Loucy (cell line): ENCODE data around the gene TRIO.

Source experiments
- H2AFZ ChIP-seq: fragments of 200-600 bp; sonication (generic); 2 replicates; pipeline ENCODE4 v1.6.0; 2016; ENCODE audit warnings: antibody characterized with exemption, mild to moderate bottlenecking, low read length, moderate library complexity
- H3F3A ChIP-seq: fragments of 200-600 bp; 2 replicates; pipeline ENCODE4 v1.6.0; 2016; ENCODE audit warnings: antibody characterized with exemption, low read depth, mild to moderate bottlenecking
- H3K27me3 ChIP-seq: fragments of 200-600 bp; sonication (generic); 2 replicates; pipeline ENCODE4 v1.6.1; 2014; ENCODE audit warnings: low read length, mild to moderate bottlenecking; ENCODE audit not compliant: insufficient read depth, poor library complexity, severe bottlenecking
- H3K36me3 ChIP-seq: fragments of 200-600 bp; sonication (generic); 2 replicates; pipeline ENCODE4 v1.6.1; 2016; ENCODE audit warnings: low read length; ENCODE audit not compliant: insufficient read depth
- H3K4me1 ChIP-seq: fragments of 200-600 bp; sonication (generic); 2 replicates; pipeline ENCODE4 v1.5.1; 2014; ENCODE audit warnings: low read length, mild to moderate bottlenecking; ENCODE audit not compliant: insufficient read depth, poor library complexity, severe bottlenecking
- H3K4me2 ChIP-seq: fragments of 200-600 bp; sonication (generic); 2 replicates; pipeline ENCODE4 v1.6.0; 2014; ENCODE audit warnings: antibody characterized with exemption, low read length, low read depth, mild to moderate bottlenecking; ENCODE audit not compliant: poor library complexity, severe bottlenecking
- H3K4me3 ChIP-seq: fragments of 200-600 bp; sonication (generic); 2 replicates; pipeline ENCODE4 v1.5.1; 2014; ENCODE audit warnings: low read length, mild to moderate bottlenecking, mixed read lengths; ENCODE audit not compliant: poor library complexity, severe bottlenecking
- H3K79me2 ChIP-seq: fragments of 200-600 bp; sonication (generic); 2 replicates; pipeline ENCODE4 v1.6.1; 2014; ENCODE audit warnings: low read length; ENCODE audit not compliant: insufficient read depth
- H3K9ac ChIP-seq: fragments of 200-600 bp; sonication (generic); 2 replicates; pipeline ENCODE4 v1.6.0; 2014; ENCODE audit warnings: mild to moderate bottlenecking, low read depth, low read length, moderate library complexity; ENCODE audit not compliant: poor library complexity, severe bottlenecking
- H3K9me2 ChIP-seq: fragments of 200-600 bp; sonication (generic); replicated peaks from 2 replicates; pipeline ENCODE4 v1.6.1; 2016; ENCODE audit warnings: low read depth, low read length, mixed read lengths
- H3K9me3 ChIP-seq: fragments of 200-600 bp; sonication (generic); 2 replicates; pipeline ENCODE4 v1.6.1; 2014; ENCODE audit warnings: mild to moderate bottlenecking, antibody characterized with exemption, low read length, low read depth; ENCODE audit not compliant: insufficient read depth
- H4K20me1 ChIP-seq: fragments of 200-600 bp; sonication (generic); 2 replicates; pipeline ENCODE4 v1.6.0; 2014; ENCODE audit warnings: antibody characterized with exemption, low read length, mild to moderate bottlenecking; ENCODE audit not compliant: insufficient read depth, poor library complexity, severe bottlenecking
- EZH2phosphoT487 ChIP-seq: fragments of 200-600 bp; IDR thresholded peaks from 2 replicates; pipeline ENCODE4 v1.6.1; 2018; ENCODE audit warnings: antibody characterized with exemption, mild to moderate bottlenecking, moderate library complexity, borderline replicate concordance
- TF ChIP-seq, protein P1 (sequence below): fragments of 200-600 bp; sonication (generic); conservative IDR thresholded peaks from 2 replicates; pipeline ENCODE4 v1.5.1; 2014; ENCODE audit warnings: mild to moderate bottlenecking, antibody characterized with exemption, low read length

TRIO gene

DNA sequence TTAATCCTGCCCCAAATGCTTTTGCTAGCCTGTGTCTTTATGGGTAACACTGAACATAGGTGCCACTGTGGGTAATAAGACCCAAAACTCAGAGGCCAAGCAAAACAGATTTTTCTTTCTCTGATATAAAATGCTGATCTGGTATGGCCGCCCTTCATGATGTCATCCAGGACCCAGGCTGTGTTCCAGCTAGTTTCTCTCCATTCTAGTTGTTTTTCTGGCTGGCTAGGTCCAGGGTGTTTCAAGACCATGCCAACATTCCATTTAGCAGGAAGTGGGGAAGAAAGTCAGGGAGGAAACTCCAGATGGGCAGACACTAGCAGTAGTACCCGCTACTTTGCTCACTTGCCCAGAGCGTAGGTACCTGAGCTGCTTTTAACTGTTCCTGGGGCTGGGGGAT, 254.6 kb downstream of the TRIO start:
- Histone ChIP-seq H3K9ac (no peak overlapping the region), H3K9me3 (no peaks in the 10 kb centered on the region), H3K9me2 (no peaks in the 10 kb centered on the region), H3F3A (no peaks in the 10 kb centered on the region), H2AFZ (no peak overlapping the region), H3K4me3 (no peak overlapping the region), H3K27me3 (no peaks in the 10 kb centered on the region), H3K4me1 (peaks cover 16% of the 10 kb centered on the region), H3K79me2 (no peaks in the 10 kb centered on the region), H4K20me1 (no peaks in the 10 kb centered on the region), H3K4me2 (no peak overlapping the region), H3K36me3 (peaks cover 45% of the 10 kb centered on the region; the same call in 1 of the 2 replicates)
- TF ChIP-seq, protein P1, sequence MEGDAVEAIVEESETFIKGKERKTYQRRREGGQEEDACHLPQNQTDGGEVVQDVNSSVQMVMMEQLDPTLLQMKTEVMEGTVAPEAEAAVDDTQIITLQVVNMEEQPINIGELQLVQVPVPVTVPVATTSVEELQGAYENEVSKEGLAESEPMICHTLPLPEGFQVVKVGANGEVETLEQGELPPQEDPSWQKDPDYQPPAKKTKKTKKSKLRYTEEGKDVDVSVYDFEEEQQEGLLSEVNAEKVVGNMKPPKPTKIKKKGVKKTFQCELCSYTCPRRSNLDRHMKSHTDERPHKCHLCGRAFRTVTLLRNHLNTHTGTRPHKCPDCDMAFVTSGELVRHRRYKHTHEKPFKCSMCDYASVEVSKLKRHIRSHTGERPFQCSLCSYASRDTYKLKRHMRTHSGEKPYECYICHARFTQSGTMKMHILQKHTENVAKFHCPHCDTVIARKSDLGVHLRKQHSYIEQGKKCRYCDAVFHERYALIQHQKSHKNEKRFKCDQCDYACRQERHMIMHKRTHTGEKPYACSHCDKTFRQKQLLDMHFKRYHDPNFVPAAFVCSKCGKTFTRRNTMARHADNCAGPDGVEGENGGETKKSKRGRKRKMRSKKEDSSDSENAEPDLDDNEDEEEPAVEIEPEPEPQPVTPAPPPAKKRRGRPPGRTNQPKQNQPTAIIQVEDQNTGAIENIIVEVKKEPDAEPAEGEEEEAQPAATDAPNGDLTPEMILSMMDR, result no peak
- TF ChIP-seq EZH2phosphoT487, result no peak

DNA sequence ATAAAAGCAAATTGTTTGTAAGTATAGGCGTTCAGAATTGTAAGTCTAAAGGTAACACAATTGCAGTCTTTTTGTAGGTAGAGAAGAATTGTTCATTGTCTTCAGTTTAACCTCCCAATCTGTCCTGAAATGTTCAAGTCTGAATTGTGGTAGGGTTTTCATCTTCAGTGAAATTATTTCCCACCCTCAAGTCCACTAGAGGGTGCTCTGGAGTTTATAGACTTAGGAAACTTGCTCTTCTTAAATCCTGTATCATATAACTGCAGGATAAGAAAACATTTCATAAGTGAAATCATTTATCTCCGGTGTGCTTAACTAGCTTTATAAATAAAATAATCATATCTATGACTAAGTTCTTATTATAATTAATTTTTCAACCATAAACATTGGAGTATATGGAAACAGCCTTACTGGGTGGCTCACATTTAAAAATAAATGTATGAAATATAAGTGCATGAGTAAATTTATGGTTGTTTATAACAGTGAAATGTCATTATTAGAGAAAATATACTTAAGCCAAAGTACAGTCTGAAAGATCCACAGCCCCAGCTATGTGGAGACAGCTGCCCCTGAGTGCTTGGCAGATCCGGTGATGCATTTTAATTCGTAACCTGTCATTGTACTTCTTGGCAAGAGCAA, 256.0 kb downstream of the TRIO start:
- Histone ChIP-seq H3K4me1 (peaks cover 16% of the 10 kb centered on the region), H3K36me3 (peaks cover 33% of the 10 kb centered on the region; the same call in 1 of the 2 replicates), H4K20me1 (no peaks in the 10 kb centered on the region), H2AFZ (no peak overlapping the region), H3F3A (no peaks in the 10 kb centered on the region), H3K27me3 (no peaks in the 10 kb centered on the region), H3K9me2 (no peaks in the 10 kb centered on the region), H3K79me2 (no peaks in the 10 kb centered on the region), H3K9ac (no peak overlapping the region), H3K9me3 (no peaks in the 10 kb centered on the region), H3K4me2 (no peak overlapping the region), H3K4me3 (no peak overlapping the region)
- TF ChIP-seq EZH2phosphoT487, result no peak
- TF ChIP-seq, protein P1, result peak; percentile 79

DNA sequence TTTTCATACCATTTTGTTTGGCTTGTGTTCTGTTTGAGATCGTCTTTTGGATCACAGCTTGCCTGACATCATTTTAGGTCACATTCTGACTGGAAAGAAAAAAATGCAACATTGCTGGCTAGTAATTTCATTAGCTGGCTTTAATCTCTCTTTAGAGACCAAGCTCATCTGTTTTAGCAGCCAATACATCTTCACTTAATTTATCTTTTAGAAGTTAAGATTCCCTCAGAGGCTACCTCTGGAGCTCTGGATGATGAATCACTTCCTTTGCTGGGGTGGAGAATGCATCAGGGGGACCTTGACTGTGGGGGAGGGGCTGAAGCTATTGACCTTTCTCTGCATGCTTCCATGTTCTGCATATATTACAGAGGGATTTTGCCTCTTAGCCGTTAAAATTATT, 256.9 kb downstream of the TRIO start:
- Histone ChIP-seq H2AFZ (no peak overlapping the region), H3K36me3 (peaks cover 24% of the 10 kb centered on the region; the same call in 1 of the 2 replicates), H3K9me3 (no peaks in the 10 kb centered on the region), H3K27me3 (no peaks in the 10 kb centered on the region), H3K4me2 (no peak overlapping the region), H3K4me3 (no peak overlapping the region), H4K20me1 (no peaks in the 10 kb centered on the region), H3K9me2 (no peaks in the 10 kb centered on the region), H3K9ac (no peak overlapping the region), H3K4me1 (peaks cover 16% of the 10 kb centered on the region), H3F3A (no peaks in the 10 kb centered on the region), H3K79me2 (no peaks in the 10 kb centered on the region)
- TF ChIP-seq, protein P1, result no peak
- TF ChIP-seq EZH2phosphoT487, result no peak
